ENCODE results near the gene RBSN.
A peak's percentile ranks its signal among the peaks of the same experiment; 100 is the strongest.
"Not testable (repeated sequence)": the region's sequence is repeated elsewhere in the genome, so short reads cannot be mapped to it uniquely, and the experiment has no call there.

The RBSN gene

GRCh38 chr3:15098503-15099363 lies at the start of gene RBSN:
TSS of gene RBSN (minus strand) at chr3:15099148. CDS start at chr3:15096120, 3,028 bp downstream.
- DNase-seq, result peak; percentile 92

GRCh38 chr3:15148614-15149013 lies 49.7 kb upstream of the RBSN start:
- no peak for DNase-seq

GRCh38 chr3:15136885-15137284 lies 37.9 kb upstream of the RBSN start:
- DNase-seq, result not testable (repeated sequence)

GRCh38 chr3:15134968-15135367 lies 36.0 kb upstream of the RBSN start:
- not testable (repeated sequence) for DNase-seq

GRCh38 chr3:15128403-15128802 lies 29.5 kb upstream of the RBSN start:
- DNase-seq, result not testable (repeated sequence)

- not testable (repeated sequence) for DNase-seq
Measured at GRCh38 chr3:15126975-15127374, 28.0 kb upstream of the RBSN start.

- no peak for DNase-seq
Measured at GRCh38 chr3:15122398-15122797, 23.4 kb upstream of the RBSN start.

- no peak for DNase-seq
Measured at GRCh38 chr3:15121936-15122335, 23.0 kb upstream of the RBSN start.

GRCh38 chr3:15120986-15121385 lies 22.0 kb upstream of the RBSN start:
- no peak for DNase-seq

GRCh38 chr3:15117011-15117410 lies 18.1 kb upstream of the RBSN start:
- no peak for DNase-seq

GRCh38 chr3:15116032-15116669 lies 17.2 kb upstream of the RBSN start:
- DNase-seq, result no peak

- no peak for DNase-seq
Measured at GRCh38 chr3:15114466-15115358, 15.8 kb upstream of the RBSN start.

- no peak for DNase-seq
Measured at GRCh38 chr3:15113884-15114283, 14.9 kb upstream of the RBSN start.

GRCh38 chr3:15113471-15113870 lies 14.5 kb upstream of the RBSN start:
- DNase-seq, result no peak

GRCh38 chr3:15112011-15112410 lies 13.1 kb upstream of the RBSN start:
- DNase-seq, result no peak

GRCh38 chr3:15110206-15110605 lies 11.3 kb upstream of the RBSN start:
- no peak for DNase-seq

GRCh38 chr3:15108869-15109268 lies 9.9 kb upstream of the RBSN start:
- DNase-seq, result no peak

- peak; percentile 73 for DNase-seq
Measured at GRCh38 chr3:15108082-15108545, 9.2 kb upstream of the RBSN start.

GRCh38 chr3:15107075-15107947 lies 8.4 kb upstream of the RBSN start:
- no peak for DNase-seq

- no peak for DNase-seq
Measured at GRCh38 chr3:15102836-15103235, 3.9 kb upstream of the RBSN start.

GRCh38 chr3:15102256-15102655 lies 3.3 kb upstream of the RBSN start:
- DNase-seq, result no peak
